Smooth muscle cell (in vitro differentiated cells): Measurements from ENCODE around the gene SKI. TPM values are rescaled to one million over a fixed set of nuclear protein-coding genes. Genes with fewer than 3 reads are reported as not detected.

ENCODE experiments used
- DNase-seq: peaks from one replicate; lab custom pipeline; 2025; ENCODE audit not compliant: unreplicated experiment; lab: John Stamatoyannopoulos, UW
- H2AFZ ChIP-seq: fragments of 200-600 bp; sonication (generic); 2 replicates; pipeline ENCODE4 v1.6.0; 2016; ENCODE audit warnings: antibody characterized with exemption, low read depth, mild to moderate bottlenecking
- H3F3A ChIP-seq: fragments of 200-600 bp; sonication (generic); 2 replicates; pipeline ENCODE4 v1.6.0; 2017; ENCODE audit warnings: antibody characterized with exemption, low read depth
- H3K27ac ChIP-seq: fragments of 200-600 bp; sonication (generic); 2 replicates; pipeline ENCODE4 v1.5.1; 2016; ENCODE audit warnings: low read depth, mild to moderate bottlenecking
- H3K27me3 ChIP-seq: fragments of 200-600 bp; sonication (generic); 2 replicates; pipeline ENCODE4 v1.6.1; 2016; ENCODE audit warnings: low read depth, mild to moderate bottlenecking
- H3K36me3 ChIP-seq: fragments of 200-600 bp; sonication (generic); 2 replicates; pipeline ENCODE4 v1.5.1; 2016; ENCODE audit warnings: low read depth
- H3K4me1 ChIP-seq: fragments of 200-600 bp; sonication (generic); 2 replicates; pipeline ENCODE4 v1.5.1; 2016; ENCODE audit warnings: low read depth
- H3K4me2 ChIP-seq: fragments of 200-600 bp; sonication (generic); 2 replicates; pipeline ENCODE4 v1.6.0; 2016; ENCODE audit warnings: mild to moderate bottlenecking
- H3K4me3 ChIP-seq: fragments of 200-600 bp; sonication (generic); 2 replicates; pipeline ENCODE4 v1.5.1; 2016; ENCODE audit warnings: mild to moderate bottlenecking
- H3K79me2 ChIP-seq: fragments of 200-600 bp; sonication (generic); 2 replicates; pipeline ENCODE4 v1.6.0; 2016; ENCODE audit warnings: low read depth, mild to moderate bottlenecking
- H3K9ac ChIP-seq: fragments of 200-600 bp; sonication (generic); 2 replicates; pipeline ENCODE4 v1.6.0; 2016; ENCODE audit warnings: low read depth
- H3K9me3 ChIP-seq: fragments of 200-600 bp; sonication (generic); replicated peaks from 2 replicates; pipeline ENCODE4 v1.5.1; 2016; ENCODE audit warnings: low read depth
- H4K20me1 ChIP-seq: fragments of 200-600 bp; sonication (generic); 2 replicates; pipeline ENCODE4 v1.6.0; 2016; ENCODE audit warnings: low read depth
- WGBS: methylation state at CpG from one replicate; pipeline ENCODE4 v1.1.7; 2016; ENCODE audit warnings: low lambda C conversion rate; 5-methylcytosine and 5-hydroxymethylcytosine counted together
- polyA plus RNA-seq: library from polyadenylated mRNA; unstranded; fragments of >200 nt; fragmentation: Nextera tagmentation; extraction: Ambion mirVana; gene quantifications from 2 replicates; pipeline ENCODE4 v1.2.1, GENCODE V29; 2016
- total RNA-seq: library from RNA; depleted of rRNA; stranded (reverse); fragments of >200 nt; gene quantifications from 2 replicates; pipeline ENCODE4 v1.2.3, GENCODE V29; 2014
- TF ChIP-seq, protein P1 (sequence below): fragments of 200-600 bp; sonication (generic); IDR thresholded peaks from 2 replicates; pipeline ENCODE4 v1.5.1; 2017; ENCODE audit warnings: borderline replicate concordance, mild to moderate bottlenecking, antibody characterized with exemption; ENCODE audit not compliant: insufficient read depth, poor library complexity, severe bottlenecking

Gene SKI
- total and polyA plus RNA-seq, 2 experiments from 2014 or later: 4.2 to 19.6 TPM

GRCh38 chr1:2215329-2215728 lies 12.8 kb upstream of the SKI start:
- no peaks in the 10 kb centered on the region for H3K79me2 ChIP-seq
- TF ChIP-seq, protein P1, sequence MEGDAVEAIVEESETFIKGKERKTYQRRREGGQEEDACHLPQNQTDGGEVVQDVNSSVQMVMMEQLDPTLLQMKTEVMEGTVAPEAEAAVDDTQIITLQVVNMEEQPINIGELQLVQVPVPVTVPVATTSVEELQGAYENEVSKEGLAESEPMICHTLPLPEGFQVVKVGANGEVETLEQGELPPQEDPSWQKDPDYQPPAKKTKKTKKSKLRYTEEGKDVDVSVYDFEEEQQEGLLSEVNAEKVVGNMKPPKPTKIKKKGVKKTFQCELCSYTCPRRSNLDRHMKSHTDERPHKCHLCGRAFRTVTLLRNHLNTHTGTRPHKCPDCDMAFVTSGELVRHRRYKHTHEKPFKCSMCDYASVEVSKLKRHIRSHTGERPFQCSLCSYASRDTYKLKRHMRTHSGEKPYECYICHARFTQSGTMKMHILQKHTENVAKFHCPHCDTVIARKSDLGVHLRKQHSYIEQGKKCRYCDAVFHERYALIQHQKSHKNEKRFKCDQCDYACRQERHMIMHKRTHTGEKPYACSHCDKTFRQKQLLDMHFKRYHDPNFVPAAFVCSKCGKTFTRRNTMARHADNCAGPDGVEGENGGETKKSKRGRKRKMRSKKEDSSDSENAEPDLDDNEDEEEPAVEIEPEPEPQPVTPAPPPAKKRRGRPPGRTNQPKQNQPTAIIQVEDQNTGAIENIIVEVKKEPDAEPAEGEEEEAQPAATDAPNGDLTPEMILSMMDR: no peak
- H3F3A ChIP-seq: peaks cover 4% of the 10 kb centered on the region
- H4K20me1 ChIP-seq: no peaks in the 10 kb centered on the region
- H3K4me2 ChIP-seq: no peak overlapping the region
- H2AFZ ChIP-seq: no peak overlapping the region
- H3K27ac ChIP-seq: no peak overlapping the region
- H3K9ac ChIP-seq: no peak overlapping the region
- H3K9me3 ChIP-seq: no peaks in the 10 kb centered on the region
- 97% methylated on average over 11 of the region's 14 CpGs for WGBS
- peaks cover 29% of the 10 kb centered on the region for H3K4me1 ChIP-seq
- no peaks in the 10 kb centered on the region for H3K27me3 ChIP-seq
- no peaks in the 10 kb centered on the region for H3K36me3 ChIP-seq
- no peak for DNase-seq
- no peak overlapping the region for H3K4me3 ChIP-seq

DNA sequence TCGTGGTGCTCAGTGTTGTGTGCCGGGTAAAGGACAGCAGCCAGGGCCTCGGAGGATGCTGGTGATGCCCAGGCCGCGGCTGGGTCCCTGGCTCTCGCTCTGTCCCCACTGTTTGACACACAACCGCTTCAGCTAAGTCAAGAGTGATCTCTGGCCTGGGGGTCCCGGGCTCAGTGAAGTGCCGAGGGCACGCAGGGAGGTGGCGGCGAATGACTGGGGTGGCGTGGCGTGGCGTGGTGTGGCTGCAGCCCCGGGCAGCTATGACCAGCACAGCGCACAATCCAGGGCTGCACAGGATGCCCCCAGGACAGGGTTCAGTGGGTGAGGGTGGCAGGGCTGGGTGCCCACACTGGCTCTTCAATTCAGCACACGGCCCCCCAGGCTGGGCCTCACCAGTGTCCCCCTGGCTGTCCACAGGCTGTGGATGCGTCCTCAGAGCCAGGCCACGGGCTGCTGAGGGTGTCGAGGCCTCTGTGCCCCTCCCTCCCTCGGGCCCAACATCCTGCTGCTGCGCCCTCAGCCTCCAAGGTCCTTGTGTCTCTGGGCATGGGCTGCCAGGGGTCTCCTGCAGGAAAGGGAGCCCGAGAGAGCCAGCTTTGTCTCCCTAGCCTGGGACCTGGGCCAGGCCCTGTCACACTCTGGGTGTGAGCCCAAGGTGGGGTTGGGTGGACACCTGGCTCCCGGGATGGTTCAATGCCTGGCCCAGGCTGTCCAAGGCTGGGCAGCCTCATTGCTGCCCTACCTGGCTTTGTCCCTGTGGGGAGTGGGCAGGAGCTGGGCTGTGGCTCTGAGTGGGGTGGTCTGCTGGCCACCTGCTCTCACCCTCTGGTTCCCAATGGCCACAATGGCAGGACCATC lies 12.0 kb upstream of the SKI start:
- peaks cover 29% of the 10 kb centered on the region for H3K4me1 ChIP-seq
- 98% methylated on average over 23 of the region's 25 CpGs for WGBS
- H3K9me3 ChIP-seq: no peaks in the 10 kb centered on the region
- H3K9ac ChIP-seq: no peak overlapping the region
- H3K4me3 ChIP-seq: no peak overlapping the region
- H3K79me2 ChIP-seq: no peaks in the 10 kb centered on the region
- DNase-seq: no peak
- H3F3A ChIP-seq: peaks cover 4% of the 10 kb centered on the region
- no peaks in the 10 kb centered on the region for H4K20me1 ChIP-seq
- no peaks in the 10 kb centered on the region for H3K36me3 ChIP-seq
- no peak overlapping the region for H3K27ac ChIP-seq
- no peak overlapping the region for H2AFZ ChIP-seq
- no peak overlapping the region for H3K4me2 ChIP-seq
- TF ChIP-seq, protein P1: no peak
- no peaks in the 10 kb centered on the region for H3K27me3 ChIP-seq

GRCh38 chr1:2216767-2217058 lies 11.4 kb upstream of the SKI start:
- 86% methylated on average over 7 of the region's 7 CpGs for WGBS

More at GRCh38 chr1:2216767-2217058, 11.4 kb upstream of the SKI start:
- no peaks in the 10 kb centered on the region for H4K20me1 ChIP-seq
- no peak overlapping the region for H3K9ac ChIP-seq
- no peaks in the 10 kb centered on the region for H3K79me2 ChIP-seq
- peaks cover 4% of the 10 kb centered on the region for H3F3A ChIP-seq
- no peaks in the 10 kb centered on the region for H3K36me3 ChIP-seq
- H2AFZ ChIP-seq: no peak overlapping the region
- no peak overlapping the region for H3K27ac ChIP-seq
- DNase-seq: no peak
- H3K27me3 ChIP-seq: no peaks in the 10 kb centered on the region
- peaks cover 29% of the 10 kb centered on the region for H3K4me1 ChIP-seq
- no peak overlapping the region for H3K4me3 ChIP-seq
- TF ChIP-seq, protein P1: no peak
- no peaks in the 10 kb centered on the region for H3K9me3 ChIP-seq
- H3K4me2 ChIP-seq: no peak overlapping the region
